Upper lobe of left lung (tissue), 4 donors: Measurements from ENCODE around the gene SLC35B4.

ENCODE experiments used
- CTCF ChIP-seq, 6 experiments: fragments of 450-650 bp in 4 of 6; fragments of 200-600 bp in 2 of 6; sonication (generic) in 2 of 6; IDR thresholded peaks; one replicate each; pipeline ENCODE4 v1.5.1; 2016 to 2019; ENCODE audit warnings: antibody characterized with exemption in 6 of 6
- EP300 ChIP-seq, 4 donors: sonication (generic); formaldehyde crosslinking; IDR thresholded peaks; one replicate each; pipeline ENCODE4 v1.5.1; 2017; ENCODE audit warnings: antibody characterized with exemption in 4 of 4, control low read depth in 2 of 4
- POLR2A ChIP-seq, 4 donors: fragments of 450-650 bp; IDR thresholded peaks; one replicate each; pipeline ENCODE4 v1.5.1; 2016 to 2017; ENCODE audit warnings: antibody characterized with exemption in 4 of 4, mild to moderate bottlenecking in 2 of 4

- TF ChIP-seq CTCF (IDR thresholded peaks at IDR 0.05) (no peak), POLR2A (IDR thresholded peaks at IDR 0.05) (no peak), EP300 (IDR thresholded peaks at IDR 0.05) (no peak)
Measured at GRCh38 chr7:134333943-134334342, 17.2 kb upstream of the SLC35B4 start.
